Stimulated activated CD4-positive, alpha-beta T cell treated with anti-CD3 and anti-CD28 coated beads, Interleukin-4, amount 100 ng/mL, for 24 hours (primary cell): ENCODE measurements around the gene RAB23.

Experiments used
- DNase-seq: peaks from one replicate; pipeline ENCODE4 v3.0.0-alpha.2; 2020

Gene RAB23

DNA sequence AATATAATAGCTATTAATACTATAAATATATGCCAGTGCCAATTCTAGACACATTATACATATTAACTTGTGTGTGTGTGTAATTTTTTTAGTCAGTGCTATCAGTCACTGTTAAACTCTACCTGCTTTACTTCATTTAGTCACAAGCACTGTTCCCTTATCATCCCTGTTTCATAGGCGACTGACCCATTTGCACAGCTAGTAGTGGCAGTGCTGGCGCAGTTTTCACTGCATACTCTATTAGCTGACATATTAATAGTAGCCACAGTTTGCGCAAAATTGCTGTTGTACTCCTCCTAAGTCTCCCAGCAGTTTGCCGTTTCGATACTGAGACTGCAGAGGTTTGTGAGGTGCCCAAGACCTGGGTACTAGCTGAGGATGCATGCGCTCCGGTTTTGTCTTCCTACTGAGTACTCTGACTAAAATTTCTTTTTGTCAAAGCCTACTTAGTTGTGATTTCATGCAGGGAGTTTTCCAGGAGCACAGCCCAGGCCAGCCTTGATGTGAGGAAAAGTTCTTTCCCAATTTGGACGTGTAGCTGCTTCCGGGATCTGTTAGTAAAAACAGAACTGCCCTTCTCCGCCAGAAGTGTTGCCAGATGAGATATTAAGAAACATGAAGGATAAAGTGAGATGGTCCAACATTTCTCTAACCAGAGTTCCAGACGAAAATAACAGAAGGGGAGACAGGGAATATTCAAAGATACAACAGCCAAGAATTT lies 44.4 kb downstream of the RAB23 start:
- no peak for DNase-seq

DNA sequence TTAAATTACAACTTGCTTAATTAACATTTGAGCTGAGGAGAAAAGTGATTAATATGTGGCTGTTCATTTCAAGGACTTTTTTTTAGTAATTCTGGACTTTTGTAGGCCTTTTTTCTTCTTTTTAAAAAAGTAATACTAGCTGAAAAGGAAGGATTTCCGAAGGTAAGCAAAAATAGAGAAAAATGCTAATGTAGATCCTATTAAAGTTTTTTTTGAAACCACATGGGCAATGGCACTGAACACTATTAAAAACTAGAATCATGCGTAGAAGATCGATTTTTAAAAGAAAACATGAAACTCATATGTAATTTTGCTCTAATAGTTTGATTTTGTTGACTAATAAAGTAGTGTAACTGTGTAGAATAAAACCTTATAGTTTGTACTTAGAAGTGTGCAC lies 47.6 kb downstream of the RAB23 start:
- DNase-seq = no peak

DNA sequence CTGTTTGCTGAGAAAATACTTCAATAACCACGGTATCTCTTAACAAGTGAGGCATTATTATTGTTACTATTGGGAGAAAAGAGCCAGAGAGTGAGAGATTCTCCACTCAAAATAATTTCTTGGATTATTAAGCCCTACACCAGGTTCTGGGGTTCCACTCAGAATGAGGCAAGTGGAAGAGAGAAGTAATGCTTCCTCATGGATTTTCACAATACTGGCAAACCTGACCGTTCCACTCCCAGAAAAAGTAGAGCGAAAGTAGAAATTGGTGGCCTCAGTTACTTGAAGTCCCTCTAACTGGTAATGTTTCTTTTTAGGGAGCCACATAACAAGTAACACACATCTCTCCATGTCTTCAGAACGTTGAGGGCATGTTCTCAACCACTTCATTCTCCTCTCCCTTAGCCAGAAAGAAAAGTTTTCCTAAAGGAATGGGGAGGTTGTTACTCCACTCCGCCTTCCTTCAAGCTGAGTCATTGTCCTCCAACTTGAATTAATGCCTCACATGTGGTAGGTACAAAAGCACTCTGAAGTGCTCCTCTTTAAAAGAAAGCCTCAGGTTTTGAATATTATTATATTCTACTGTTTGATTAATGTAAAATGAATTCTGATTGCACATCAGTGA lies 48.1 kb downstream of the RAB23 start:
- no peak for DNase-seq

DNA sequence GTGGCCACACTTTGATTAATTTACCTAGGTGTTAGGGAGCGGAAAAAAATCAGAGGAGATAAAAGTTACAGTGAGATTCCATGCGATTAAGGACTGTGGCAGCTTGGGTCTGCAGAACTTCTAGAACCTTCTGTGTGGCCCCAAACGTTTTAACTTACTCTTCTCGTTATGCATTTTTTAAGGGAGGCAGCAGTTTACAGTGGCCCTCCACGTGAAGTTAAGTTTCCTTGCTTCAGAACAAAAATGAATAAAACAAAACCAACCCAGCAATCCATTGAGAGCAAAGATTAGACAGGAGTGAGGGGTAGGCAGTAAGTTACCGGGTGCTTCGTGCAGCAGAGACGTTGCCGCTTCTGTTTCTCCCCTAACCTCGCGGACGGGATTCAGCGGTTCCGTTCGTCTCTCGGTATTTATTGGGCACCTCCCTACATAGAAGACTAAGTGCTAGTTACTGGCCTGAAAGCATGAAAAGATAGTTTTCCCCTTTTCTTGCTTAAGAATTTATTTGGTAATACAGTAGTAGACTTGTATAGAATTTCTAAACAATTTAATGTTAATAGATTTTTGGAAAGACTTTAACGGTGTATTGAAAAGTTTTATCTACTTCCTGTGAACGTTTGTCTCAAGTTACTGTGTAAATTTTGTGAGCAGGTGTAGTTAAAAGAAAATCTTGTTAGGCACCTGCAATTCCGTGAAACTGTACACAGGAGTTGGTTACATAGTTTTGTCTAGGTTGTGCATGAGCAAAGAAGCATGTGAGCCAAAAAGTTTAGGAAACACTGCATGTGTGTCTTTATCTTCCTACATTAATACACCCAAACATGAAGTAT lies 48.8 kb downstream of the RAB23 start:
- peak; percentile 26 for DNase-seq

DNA sequence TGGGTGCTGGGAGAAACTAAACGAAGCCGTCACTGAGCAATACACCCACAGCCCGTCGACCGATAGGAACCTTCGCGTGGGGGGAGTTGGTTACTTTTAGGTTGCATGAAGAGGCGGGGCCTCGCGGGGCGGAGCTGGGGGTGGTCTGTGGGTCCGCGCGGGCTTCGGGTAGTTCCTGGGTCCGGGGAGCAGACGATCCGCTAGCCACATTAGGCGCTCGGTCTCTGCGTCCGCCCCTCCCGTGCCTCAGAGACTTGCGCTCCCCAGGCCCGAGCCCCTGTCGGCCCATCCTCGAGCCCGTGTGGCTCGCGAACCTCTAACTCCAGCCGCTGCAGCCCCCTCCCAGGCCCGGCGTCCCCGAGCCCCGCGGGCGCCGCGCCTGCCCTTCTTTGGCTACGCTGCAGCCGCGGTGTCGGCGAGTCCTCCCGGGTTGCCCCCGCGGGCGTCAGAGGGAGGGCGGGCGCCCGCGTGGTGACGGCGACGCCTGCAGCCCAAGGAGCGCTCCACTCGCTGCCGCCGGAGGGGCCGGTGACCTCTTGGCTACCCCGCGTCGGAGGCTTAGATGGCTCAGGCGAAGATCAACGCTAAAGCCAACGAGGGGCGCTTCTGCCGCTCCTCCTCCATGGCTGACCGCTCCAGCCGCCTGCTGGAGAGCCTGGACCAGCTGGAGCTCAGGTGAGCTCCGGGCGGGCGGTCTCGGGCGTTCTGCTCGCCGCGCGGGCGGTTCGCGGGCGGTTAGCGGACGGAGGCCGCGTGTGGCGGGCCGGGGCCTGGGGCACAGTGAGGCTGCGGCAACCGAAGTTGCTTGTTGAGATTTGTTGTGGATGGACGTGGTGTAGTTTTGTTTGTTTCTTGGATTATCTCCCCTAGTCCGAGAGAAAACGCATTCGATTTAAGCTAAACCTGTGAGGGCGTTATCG lies 49.7 kb downstream of the RAB23 start, which contains the start of gene BAG2:
Gene BAG2, plus strand, starts transcription at position 191 of the 920 bp plus-strand sequence. Its CDS starts 372 bp downstream, at position 563.
- DNase-seq = peak; percentile 91

DNA sequence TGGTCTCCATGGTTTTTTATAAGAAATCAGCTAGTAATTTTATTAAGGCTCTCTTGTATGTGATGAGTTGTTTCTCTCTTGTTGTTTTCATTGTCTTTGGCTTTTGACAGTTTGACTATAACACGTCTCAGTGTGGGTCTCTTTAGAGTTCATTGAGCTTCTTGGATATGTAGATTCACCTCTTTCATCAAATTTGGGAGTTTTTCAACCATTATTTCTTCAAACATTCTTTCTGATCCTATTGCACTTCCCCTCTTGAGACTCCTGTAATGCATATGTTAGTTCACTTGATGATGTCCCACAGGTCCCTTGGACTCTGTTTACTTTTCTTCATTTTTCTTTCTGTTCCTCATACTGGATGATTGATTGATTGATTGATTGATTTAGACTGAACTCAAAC lies 57.0 kb downstream of the RAB23 start:
- DNase-seq = no peak

DNA sequence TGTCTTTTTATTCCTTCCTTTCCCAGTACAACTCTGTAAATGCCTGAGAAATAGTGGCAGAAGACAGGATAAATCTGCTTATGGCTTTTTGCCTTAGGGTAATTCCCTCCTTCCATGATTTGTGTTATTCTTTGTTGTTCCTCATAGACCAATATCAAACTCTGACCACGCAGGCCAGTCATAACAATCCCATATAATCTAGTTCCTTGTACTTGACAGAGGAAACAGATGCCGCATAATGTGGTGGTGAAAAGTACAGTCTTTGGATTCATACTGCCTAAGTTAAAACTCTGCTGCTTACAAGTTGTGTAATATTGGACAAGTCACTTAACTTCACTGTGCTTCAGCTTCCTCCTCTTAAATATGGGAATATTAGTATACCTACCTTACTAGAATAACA lies 58.2 kb downstream of the RAB23 start:
- no peak for DNase-seq

DNA sequence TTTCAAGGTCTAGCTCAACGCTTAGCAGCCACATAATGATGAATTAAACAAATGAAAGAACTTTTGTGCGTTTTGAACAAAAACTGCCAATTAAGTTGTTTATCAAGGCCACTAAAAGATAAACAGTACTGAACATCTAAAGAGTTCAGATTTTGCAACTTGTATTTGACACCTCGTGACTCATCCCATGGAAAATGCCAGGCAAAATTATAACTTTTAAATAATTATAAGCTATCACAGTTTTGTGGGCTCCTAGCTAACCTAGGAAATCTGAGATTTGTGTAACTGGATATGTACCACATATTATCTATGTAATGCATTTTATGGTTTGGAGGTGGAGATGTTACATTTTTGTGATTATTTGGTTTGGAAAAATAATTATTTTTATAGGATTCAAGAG lies 59.6 kb downstream of the RAB23 start:
- no peak for DNase-seq

DNA sequence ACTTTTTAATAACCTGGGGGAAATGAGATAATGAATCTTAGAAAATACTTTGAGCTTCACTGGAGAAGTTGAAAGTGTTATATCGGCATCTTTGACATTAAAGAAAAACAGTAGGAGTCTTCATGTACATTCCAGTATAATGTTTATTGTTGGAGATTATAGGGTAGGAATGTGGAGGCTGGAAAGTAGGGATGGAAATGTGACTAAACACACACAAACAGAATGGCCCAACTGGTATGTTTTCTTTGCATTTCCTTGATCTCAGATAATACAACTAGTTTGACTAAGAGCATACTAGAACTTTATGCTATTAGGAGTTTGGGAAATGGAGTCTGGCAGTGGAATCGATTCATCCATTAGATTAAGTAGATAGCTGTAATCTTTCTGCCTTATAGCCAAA lies 60.1 kb downstream of the RAB23 start:
- DNase-seq = no peak

DNA sequence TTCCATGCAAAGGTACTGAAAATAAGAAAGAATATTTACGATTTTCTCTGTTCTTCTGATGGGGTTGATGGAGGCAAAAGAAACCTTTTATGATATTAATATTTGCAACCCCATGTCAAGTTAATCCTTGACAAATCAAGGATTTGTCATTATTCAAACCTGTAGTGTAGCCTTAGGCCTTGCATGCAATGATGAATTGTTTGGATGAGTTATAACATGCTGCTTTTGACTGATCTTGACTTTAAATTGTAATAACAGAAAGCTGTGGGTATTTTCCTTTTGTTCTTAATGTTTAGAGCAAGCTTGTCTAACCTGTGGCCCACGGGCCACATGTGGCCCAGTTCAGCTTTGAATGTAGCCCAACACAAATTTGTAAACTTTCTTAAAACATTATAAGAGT lies 63.0 kb downstream of the RAB23 start:
- DNase-seq = no peak

DNA sequence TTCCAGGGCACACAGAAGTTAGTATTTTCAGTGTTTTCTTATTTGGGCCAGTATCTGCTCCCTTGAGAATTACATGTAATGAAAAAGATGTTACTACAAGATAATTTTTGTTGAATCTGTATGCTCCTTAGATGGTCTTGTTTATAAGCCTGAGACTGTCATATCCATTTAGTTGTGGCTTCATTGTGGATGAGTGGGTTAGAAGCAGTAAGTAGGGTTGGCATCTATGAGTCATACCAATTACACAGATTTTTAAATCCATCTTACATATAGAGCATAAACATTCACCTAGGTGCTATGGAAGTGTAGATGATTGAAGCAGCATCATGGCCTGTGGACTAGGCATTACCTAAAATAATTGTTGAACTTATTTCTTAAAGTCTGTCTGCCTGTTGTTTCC lies 63.4 kb downstream of the RAB23 start:
- no peak for DNase-seq

DNA sequence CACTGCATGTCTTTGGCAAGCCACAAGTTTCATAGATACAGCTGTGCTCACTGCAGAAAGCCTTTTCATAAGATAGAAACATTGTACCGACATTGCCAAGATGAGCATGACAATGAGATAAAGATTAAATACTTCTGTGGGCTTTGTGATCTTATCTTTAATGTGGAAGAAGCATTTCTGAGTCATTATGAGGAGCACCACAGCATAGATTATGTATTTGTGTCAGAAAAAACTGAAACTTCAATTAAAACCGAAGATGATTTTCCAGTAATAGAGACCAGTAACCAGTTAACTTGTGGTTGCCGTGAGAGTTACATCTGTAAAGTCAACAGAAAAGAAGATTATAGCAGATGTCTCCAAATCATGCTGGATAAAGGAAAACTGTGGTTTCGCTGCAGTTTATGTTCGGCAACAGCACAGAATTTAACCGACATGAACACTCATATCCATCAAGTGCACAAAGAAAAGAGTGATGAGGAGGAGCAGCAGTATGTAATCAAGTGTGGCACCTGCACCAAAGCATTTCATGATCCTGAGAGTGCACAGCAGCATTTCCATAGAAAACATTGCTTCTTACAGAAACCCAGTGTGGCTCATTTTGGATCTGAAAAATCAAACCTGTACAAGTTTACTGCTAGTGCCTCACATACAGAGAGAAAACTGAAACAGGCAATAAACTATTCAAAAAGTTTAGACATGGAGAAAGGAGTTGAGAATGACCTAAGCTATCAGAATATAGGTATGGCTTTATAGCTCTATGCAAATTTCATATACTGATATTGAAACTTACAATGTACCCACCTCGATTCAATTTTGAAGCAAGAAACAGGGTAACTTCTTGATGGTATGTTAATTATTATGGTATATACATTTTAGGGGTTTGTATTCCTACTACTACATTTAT lies 73.9 kb downstream of the RAB23 start:
- no peak for DNase-seq

DNA sequence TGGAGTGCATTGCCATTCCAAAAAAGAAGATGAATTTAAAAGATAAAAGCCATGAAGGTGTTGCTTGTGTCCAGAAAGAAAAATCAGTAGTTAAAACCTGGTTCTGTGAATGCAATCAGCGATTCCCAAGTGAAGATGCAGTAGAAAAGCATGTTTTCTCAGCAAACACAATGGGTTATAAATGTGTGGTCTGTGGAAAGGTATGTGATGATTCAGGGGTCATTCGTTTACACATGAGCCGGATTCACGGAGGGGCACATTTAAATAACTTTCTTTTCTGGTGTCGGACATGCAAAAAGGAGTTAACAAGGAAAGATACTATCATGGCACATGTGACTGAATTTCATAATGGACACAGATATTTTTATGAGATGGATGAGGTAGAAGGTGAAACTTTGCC lies 74.7 kb downstream of the RAB23 start:
- DNase-seq = no peak

DNA sequence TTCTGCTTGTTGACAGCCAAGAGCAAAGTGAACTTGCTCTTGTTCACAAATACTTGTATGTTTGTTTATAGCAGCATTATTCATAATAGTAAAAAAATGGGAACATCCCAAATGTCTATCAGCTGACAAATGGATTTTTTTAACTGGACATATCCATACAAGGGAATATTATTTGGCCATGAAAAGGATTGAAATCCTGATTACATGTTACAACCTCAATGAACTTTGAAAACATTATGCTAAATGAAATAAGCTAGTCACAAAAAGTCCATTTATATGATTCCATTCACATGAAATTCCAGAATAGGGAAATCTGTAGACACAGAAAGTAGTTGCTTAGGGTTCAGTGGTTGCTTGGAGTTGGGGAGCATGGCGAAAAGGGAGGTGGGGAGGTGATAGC lies 78.4 kb downstream of the RAB23 start:
- no peak for DNase-seq

DNA sequence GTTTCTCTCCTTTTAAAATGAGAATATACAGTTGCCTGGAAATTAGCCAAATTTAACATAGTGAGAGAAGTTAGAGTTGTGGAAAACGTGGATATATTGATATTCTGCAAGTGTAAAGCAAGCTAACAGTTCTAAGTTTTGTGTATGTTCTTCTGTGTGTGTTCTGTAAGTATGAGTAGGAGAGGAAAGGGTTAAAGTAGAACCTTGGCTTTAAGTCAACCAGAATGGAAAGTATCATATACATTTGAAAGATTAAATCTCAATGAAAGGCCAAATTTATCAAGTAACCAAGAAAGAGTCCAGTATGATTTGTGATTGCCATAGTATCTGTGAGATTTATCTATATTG lies 80.0 kb downstream of the RAB23 start:
- no peak for DNase-seq

DNA sequence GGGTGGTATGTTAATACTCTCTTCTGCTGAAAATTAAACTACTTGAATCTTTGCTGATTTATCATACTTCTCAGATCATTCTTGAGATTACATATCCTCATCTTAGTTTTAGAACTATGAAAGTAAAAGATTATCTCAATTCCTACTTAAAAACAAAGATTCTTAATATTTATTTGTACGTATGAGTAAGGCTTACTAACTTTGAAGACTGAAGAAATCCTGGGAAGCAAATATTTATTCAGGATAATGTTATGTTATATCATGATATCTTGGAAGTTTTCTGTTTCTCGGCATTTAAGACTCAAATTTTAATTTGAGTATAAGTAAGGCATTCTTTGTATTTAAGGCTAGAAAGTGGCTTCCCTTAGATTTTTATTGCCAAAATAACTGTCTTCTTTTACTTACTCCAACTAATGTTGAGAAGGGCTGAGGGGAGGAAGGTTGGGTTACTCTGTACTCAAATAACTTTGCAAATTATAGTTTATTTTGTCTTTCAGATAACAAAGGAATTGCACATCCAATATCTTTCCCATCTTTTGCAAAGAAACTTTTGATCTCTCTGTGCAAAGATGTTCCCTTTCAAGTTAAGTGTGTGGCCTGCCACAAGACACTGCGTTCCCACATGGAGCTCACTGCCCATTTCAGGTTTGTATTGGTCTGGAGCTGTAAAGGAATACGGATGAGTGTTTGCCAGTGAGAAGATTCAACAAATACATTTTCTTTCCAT lies 80.5 kb downstream of the RAB23 start:
- no peak for DNase-seq

DNA sequence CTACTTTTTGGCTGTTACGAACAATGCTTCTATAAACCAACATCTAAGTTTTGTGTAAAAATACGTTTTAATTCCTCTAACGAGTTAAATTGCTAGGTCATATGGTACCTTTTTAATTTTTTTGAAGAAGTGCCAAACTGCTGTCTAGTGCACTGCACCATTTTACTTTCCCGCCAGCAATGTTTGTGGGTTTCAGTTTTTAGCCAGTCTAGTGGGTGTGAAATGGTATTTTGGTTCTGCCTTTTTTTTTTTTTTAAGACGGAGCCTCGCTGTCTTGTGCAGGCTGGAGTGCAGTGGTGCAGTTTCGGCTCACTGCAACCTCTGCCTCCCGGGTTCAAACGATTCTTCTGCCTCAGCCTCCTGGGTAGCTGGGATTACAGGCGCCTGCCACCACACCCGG lies 84.1 kb downstream of the RAB23 start:
- DNase-seq = no peak

DNA sequence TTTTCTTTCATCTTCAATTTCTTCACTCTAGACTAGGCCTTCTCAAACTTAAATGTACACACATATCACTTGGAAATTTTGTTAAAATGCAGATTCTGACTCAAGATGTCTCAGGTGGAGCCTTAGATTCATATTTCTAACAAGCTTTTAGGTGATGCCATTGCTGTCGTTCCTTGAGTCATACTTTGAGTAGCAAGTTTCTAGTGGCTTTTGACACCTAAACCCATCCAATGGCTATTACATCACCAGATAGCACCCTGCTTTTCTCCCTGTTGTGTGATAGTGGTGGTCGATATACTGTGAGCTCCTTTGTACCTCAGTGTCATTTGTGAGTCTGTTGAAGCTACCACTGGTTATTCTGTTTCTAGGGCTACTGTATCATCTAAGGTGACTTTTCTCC lies 84.8 kb downstream of the RAB23 start:
- no peak for DNase-seq
